OCI-LY3 (cell line): ENCODE measurements around the gene HELZ.
"Not testable (repeated sequence)": the region's sequence is repeated elsewhere in the genome, so short reads cannot be mapped to it uniquely, and the experiment has no call there.

Source experiments
- H2AFZ ChIP-seq: fragments of 200-600, 300-600 bp; shearing (Covaris generic); 2 replicates; pipeline ENCODE4 v1.6.0; 2014; ENCODE audit warnings: antibody characterized with exemption, low read depth, low read length
- H3K27ac ChIP-seq: fragments of 200-600, 300-600 bp; sonication (generic); 2 replicates; pipeline ENCODE4 v1.5.1; 2014; ENCODE audit warnings: mild to moderate bottlenecking, low read length, moderate library complexity, mixed read lengths
- H3K27me3 ChIP-seq: fragments of 200-600, 300-600 bp; sonication (generic); 2 replicates; pipeline ENCODE4 v1.6.1; 2014; ENCODE audit warnings: low read depth, low read length, mixed read lengths
- H3K36me3 ChIP-seq: fragments of 200-600, 300-600 bp; sonication (generic); replicated peaks from 2 replicates; pipeline ENCODE3; 2014; ENCODE audit warnings: low read depth, low read length, mixed read lengths
- H3K4me1 ChIP-seq: fragments of 300-600, 200-600 bp; sonication (generic); 2 replicates; pipeline ENCODE4 v1.6.1; 2014; ENCODE audit warnings: low read length, mixed read lengths
- H3K4me2 ChIP-seq: fragments of 200-600, 300-600 bp; sonication (generic); 2 replicates; pipeline ENCODE4 v1.6.1; 2014; ENCODE audit warnings: low read length, mixed read lengths
- H3K4me3 ChIP-seq: fragments of 300-600, 200-600 bp; sonication (generic); 2 replicates; pipeline ENCODE4 v1.5.1; 2014; ENCODE audit warnings: antibody characterized with exemption, mild to moderate bottlenecking, low read length, moderate library complexity
- H3K79me2 ChIP-seq: fragments of 300-600, 200-600 bp; shearing (Covaris generic); 2 replicates; pipeline ENCODE4 v1.6.1; 2014; ENCODE audit warnings: mild to moderate bottlenecking, low read length, mixed read lengths
- H3K9ac ChIP-seq: fragments of 300-600, 200-600 bp; shearing (Covaris generic); 2 replicates; pipeline ENCODE4 v1.6.0; 2014; ENCODE audit warnings: mild to moderate bottlenecking, low read length, moderate library complexity
- H3K9me3 ChIP-seq: fragments of 200-600, 300-600 bp; shearing (Covaris generic); 2 replicates; pipeline ENCODE4 v1.6.1; 2014; ENCODE audit warnings: low read length, mixed read lengths; ENCODE audit not compliant: insufficient read depth
- H4K20me1 ChIP-seq: fragments of 200-600, 300-600 bp; sonication (generic); 2 replicates; pipeline ENCODE4 v1.6.1; 2016; ENCODE audit warnings: low read length, mixed read lengths; ENCODE audit not compliant: insufficient read depth
- CTCF ChIP-seq: fragments of 200-600, 300-600 bp; sonication (generic); IDR thresholded peaks from 2 replicates; pipeline ENCODE4 v1.5.1; 2014; ENCODE audit warnings: antibody characterized with exemption, low read length, low read depth
- EZH2phosphoT487 ChIP-seq: fragments of 200-600 bp; shearing (Covaris generic); IDR thresholded peaks from 2 replicates; pipeline ENCODE4 v1.6.1; 2018; ENCODE audit warnings: antibody characterized with exemption, mixed run types, low read depth

Gene HELZ

DNA sequence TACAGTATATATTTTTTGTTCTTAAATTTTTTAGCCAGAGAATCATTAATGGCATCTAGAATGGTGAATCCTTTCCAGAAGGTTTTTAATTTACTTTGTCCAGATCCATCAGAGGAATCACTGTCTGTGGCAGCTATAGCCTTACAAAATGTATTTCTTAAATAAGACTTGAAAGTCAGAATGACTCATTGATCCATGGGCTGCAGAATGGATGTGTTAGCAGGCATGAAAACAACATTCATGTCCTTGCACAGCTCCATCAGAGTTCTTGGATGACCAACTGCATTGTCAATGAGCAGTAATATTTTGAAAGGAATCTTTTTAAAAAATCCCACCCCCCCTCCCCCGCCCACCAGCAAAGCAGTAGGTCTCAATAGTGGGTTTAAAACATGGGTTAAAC is 149.2 kb downstream of the HELZ start:
- no peak overlapping the region for H3K4me2 ChIP-seq
- no peak overlapping the region for H3K4me3 ChIP-seq
- TF ChIP-seq EZH2phosphoT487 (no peak), CTCF (no peak)
- H4K20me1 ChIP-seq: peaks cover 16% of the 10 kb centered on the region
- no peaks in the 10 kb centered on the region for H3K4me1 ChIP-seq
- no peak overlapping the region for H3K9ac ChIP-seq
- H3K27ac ChIP-seq: no peak overlapping the region
- no peaks in the 10 kb centered on the region for H3K9me3 ChIP-seq
- no peak overlapping the region for H2AFZ ChIP-seq
- H3K27me3 ChIP-seq: no peaks in the 10 kb centered on the region
- H3K79me2 ChIP-seq: no peaks in the 10 kb centered on the region
- H3K36me3 ChIP-seq: no peaks in the 10 kb centered on the region

DNA sequence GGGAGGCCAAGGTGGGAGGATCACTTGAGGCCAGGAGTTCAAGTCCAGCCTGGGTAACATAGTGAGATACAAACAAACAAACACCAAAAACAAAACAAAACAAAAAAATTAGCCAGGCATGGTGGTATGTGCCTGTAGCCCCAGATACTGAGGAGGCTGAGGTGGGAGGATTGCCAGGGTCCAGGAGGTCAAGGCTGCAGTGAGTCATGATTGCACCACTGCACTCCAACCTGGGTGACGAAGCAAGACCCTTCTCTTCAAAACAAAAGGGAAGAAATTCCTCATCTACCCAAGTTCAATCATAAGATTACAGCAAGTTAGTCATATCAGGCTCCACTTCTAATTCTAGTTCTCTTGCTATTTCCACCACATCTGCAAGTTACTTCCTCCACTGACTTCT is 149.7 kb downstream of the HELZ start:
- H3K4me2 ChIP-seq: not testable (repeated sequence)

DNA sequence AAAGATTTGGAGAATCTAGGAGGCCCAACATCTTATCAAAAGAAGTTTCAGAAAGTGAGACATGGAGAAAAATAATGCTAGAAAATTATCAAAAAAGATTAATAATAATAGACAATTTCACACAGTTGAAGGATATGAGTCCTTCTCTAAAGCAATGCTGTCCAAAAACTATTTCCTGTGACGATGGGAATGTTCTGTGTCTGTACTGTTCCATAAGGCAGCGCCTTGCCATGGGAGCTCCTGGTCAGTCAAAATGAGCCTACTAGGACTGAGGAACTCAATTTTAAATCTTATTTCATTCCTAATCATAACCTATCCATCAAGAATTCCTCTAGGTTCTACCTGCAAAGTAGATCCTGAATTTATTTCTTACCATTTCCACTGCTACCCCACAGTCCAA is 151.6 kb downstream of the HELZ start:
- TF ChIP-seq CTCF (no peak), EZH2phosphoT487 (no peak)
- Histone ChIP-seq H3K4me1 (no peaks in the 10 kb centered on the region), H3K4me2 (no peak overlapping the region), H2AFZ (no peak overlapping the region), H3K4me3 (no peak overlapping the region), H3K9ac (no peak overlapping the region), H3K9me3 (no peaks in the 10 kb centered on the region), H3K79me2 (0 out of 2 replicates have a peak, but pooled peaks cover 3% of the 10 kb centered on the region), H3K36me3 (peaks cover 4% of the 10 kb centered on the region), H3K27ac (no peak overlapping the region), H3K27me3 (no peaks in the 10 kb centered on the region), H4K20me1 (peaks cover 7% of the 10 kb centered on the region; the same call in 1 of the 2 replicates)

More for the DNA sequence above, 149.7 kb downstream of the HELZ start:
- not testable (repeated sequence) for H3K79me2 ChIP-seq, H3K27ac ChIP-seq, H3K9me3 ChIP-seq, H3K4me3 ChIP-seq, H3K9ac ChIP-seq, H2AFZ ChIP-seq, H3K4me1 ChIP-seq, H3K36me3 ChIP-seq, H3K27me3 ChIP-seq
- peaks cover 13% of the 10 kb centered on the region for H4K20me1 ChIP-seq

GRCh38 chr17:67092710-67093109 is 152.3 kb downstream of the HELZ start:
- H3K9ac ChIP-seq, H3K79me2 ChIP-seq, H3K27me3 ChIP-seq, H3K4me2 ChIP-seq, H4K20me1 ChIP-seq, H2AFZ ChIP-seq, H3K9me3 ChIP-seq, H3K36me3 ChIP-seq, H3K4me1 ChIP-seq, H3K27ac ChIP-seq, H3K4me3 ChIP-seq: not testable (repeated sequence)

- no peaks in the 10 kb centered on the region for H3K27me3 ChIP-seq
- no peaks in the 10 kb centered on the region for H3K4me1 ChIP-seq
- TF ChIP-seq CTCF: no peak
- TF ChIP-seq EZH2phosphoT487: no peak
- H3K27ac ChIP-seq: no peak overlapping the region
- H3K9ac ChIP-seq: no peak overlapping the region
- H3K4me3 ChIP-seq: no peak overlapping the region
- H3K36me3 ChIP-seq: peaks cover 4% of the 10 kb centered on the region
- no peak overlapping the region for H2AFZ ChIP-seq
- H3K79me2 ChIP-seq: 0 out of 2 replicates have a peak, but pooled peaks cover 3% of the 10 kb centered on the region
- H3K9me3 ChIP-seq: no peaks in the 10 kb centered on the region
- peaks cover 7% of the 10 kb centered on the region; the same call in 1 of the 2 replicates for H4K20me1 ChIP-seq
- no peak overlapping the region for H3K4me2 ChIP-seq
Observed at GRCh38 chr17:67092291-67092690, 152.7 kb downstream of the HELZ start.
